Measurements from ENCODE around the gene HSBP1L1.
A peak's percentile ranks its signal among the peaks of the same experiment; 100 is the strongest.
"Not testable (repeated sequence)": the region's sequence is repeated elsewhere in the genome, so short reads cannot be mapped to it uniquely, and the experiment has no call there.

The HSBP1L1 gene

DNA sequence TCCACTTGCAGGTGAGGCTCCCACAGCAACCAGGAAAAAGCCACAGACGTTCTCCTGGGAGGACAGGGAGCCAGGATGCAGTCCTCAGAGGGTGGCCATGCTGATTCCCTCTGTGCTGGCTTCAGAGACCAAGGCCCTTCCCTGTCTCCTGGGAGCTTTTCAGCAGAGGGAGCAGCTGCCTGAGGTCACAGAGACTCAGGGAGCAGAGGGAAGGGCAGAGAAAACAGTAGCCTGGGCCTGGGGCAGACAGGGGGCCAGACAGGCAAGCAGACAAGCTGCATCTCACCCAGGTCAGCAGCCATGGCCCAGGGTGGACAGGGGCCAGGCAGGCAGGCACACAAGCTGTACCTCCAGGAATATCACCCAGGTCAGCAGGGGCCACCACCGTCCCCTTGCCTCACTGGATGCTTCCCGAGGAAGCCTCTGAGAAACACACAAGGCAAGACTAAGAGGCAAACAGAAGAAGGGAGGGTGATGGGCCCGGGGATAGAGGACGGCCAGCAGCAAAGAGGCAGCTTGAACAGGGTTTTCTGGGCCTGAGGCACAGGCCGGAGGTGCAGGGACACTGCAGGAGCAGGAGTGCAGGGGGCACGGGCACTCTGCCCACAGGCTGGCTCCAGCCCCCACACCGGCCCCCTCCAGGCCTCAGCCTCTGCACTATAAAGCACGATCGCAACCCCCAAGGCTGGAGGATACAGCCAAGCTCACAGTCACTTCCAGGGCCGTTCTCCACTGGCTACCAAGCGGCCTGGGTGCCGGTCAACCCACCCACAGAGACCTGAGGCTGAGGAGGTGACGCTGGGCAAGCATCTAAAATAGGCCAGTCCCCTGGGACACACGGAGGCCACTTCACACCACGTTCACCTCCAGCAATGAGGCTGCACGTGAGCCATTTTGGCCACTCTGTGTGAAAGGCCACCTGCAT, 19.1 kb upstream of the HSBP1L1 start:
- DNase-seq: no peak

DNA sequence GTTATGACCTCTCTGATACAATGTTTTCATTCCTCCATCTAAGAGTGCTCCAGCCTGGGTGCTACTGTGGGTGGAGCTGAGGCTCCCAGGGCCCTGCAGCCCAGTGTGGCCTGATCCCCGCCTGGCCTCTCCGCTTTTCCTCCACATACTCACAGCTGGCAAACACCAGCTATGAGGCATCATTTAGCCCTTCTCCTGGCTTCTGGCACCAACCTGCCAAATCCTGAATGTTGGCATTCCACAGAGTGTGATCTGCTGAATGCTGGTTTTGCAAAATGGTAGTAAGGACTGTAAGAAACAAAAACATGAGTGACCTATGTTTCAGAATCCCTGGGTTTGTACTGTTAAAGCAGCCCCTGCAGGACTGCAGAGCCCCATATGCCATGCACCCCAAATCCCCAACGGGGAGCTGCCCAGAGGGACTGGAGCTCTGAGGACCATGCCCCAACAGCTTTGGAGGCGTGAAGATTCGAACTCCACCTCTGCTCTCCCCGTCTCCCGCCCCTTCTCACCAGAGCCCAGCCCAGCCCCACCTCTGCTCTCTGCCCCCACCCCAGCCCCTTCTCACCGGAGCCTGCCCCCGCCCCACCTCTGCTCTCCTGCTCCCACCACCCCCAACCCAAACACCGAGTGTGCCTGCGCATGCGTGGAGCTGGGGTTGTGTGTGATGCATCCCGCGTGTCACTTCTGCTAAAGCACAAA, 17.2 kb upstream of the HSBP1L1 start:
- no peak for DNase-seq

DNA sequence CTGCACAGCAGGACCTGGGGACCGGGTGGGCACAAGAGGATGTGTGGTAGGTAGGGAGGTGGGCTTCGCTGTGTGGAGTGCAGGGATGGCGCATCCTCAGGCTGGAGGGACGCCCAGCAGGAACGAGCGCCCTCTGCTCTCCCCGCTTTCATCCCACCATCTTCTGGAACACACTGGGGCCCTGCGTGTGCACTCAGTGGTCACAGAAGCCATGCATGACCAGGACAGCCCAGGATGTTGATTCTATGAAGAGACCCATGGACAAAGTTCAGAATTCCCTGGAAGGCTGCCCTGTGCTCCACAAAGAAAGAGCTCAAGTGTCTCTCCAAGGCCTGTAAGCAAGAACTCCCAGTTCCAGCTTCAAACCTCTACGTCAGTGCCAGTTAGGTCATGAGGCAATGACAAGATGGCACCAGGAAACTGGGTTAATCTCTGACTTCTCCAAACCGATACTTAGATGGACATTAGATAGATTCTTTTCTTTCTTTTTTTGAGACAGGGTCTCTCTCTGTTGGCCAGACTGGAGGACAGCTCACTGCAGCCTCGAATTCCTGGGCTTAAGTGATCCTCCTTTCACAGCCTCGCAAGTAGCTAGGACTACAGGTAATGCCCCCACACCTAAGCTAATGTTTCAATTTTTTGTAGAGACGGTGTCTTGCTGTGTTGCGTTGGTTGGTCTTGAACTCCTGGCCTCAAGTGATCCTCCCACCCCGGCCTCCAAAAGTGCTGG, 16.4 kb upstream of the HSBP1L1 start:
- DNase-seq: no peak

DNA sequence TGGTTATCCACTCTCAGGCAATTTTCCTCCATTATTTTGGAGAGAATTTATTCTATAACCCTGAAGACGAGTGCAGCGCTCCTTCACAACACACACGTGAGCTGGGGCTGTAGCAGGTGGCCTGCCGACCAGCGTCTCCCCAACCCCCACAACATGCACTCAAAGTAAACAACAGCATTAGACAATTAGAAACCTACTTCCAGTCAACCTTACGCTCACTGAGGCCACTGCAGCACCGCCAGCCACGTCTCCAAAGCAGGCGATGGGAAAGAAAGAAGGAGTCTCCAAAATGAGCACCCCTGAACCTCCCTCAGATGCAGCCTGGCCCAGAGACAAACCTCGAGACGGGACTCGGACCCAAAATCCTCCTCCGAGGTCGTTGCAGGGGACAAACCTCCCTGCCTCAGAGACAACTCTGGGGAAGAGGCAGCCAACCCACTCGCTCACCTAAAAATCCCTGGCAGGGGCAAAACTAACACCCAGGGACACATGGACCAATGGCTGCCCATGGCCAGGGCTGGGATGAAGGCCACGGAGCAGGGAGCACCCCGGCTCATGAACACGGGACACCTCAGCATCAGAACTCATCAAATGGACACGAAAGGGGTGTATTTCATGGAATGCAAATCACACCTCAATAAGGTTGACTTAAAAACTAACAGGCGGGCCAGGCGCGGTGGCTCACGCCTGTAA, 15.6 kb upstream of the HSBP1L1 start:
- no peak for DNase-seq

DNA sequence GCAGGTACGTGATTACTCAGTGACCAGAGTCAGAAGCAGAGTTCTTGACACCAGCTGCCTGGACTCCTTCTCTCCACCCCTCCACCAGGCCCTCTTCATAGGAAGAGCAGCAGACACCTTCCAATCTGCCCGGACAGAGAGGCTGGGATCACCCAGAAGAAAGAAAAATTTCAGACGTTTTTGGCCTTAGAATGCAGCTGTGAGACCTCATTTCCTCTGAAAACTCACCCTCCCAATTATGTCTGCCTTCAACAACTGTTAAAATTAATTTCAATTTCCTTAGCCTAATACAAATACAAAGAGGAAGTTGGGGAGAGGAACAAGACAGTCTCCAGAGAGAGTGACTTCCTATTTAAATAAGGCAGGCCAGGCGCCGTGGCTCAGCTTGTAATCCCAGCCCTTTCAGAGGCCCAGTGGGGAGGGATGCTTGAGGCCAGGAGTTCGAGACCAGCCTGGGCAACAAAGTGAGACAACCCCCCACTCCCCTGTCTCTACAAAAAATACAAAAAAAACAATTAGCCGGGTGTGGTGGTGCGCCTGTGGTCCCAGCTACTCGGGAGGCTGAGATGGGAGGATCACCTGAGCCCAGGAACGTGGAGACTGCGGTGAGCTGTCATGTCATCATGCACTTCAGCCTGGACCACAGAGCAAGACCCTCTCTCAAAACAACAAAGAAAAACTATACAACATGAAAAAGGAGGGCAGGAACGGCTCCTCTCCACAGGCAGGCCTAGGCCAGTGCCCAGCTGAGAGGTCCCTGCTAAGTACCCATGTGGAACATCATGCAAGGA, 14.6 kb upstream of the HSBP1L1 start:
- DNase-seq: no peak

DNA sequence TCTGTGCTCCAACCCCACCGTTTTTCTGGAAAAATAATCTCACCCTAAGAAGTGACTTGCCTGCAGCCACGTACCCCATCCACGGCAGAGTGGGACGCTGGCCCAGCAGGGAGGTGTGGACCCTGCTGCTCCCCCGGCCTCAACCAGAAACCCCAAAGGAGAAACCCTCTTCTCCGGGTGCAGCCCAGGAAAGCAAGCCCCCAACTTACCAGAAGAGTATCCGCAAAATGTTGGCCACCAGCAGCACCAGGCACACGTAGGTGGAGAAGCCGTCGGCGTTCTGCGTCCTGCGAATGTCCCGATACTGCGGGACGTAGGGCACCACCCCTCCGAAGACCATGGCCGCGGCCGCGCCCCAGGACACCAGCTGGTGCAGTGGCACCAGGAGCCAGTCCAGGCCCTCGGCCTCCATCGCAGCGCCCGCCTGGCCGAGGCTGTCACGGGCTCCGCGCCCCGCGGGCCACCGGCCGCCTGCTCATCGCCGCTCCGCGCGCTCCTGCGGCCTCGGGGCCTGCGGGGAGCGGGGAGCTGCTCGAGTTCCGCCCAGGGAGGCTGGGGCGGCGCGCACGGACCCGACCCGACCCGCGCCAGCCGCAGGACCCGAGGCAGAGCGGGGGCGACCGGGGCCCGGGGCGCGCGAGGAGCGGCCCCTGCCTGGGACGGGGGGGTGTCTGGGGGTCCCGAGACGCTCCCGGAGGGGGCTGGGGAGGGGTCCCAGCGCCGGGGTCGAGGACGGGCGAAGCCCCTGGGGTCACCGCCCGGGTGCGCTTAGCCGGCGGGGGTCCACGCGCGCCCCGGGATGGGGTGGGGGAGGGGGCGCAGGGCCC, 13.7 kb upstream of the HSBP1L1 start:
- DNase-seq: peak; percentile 47

DNA sequence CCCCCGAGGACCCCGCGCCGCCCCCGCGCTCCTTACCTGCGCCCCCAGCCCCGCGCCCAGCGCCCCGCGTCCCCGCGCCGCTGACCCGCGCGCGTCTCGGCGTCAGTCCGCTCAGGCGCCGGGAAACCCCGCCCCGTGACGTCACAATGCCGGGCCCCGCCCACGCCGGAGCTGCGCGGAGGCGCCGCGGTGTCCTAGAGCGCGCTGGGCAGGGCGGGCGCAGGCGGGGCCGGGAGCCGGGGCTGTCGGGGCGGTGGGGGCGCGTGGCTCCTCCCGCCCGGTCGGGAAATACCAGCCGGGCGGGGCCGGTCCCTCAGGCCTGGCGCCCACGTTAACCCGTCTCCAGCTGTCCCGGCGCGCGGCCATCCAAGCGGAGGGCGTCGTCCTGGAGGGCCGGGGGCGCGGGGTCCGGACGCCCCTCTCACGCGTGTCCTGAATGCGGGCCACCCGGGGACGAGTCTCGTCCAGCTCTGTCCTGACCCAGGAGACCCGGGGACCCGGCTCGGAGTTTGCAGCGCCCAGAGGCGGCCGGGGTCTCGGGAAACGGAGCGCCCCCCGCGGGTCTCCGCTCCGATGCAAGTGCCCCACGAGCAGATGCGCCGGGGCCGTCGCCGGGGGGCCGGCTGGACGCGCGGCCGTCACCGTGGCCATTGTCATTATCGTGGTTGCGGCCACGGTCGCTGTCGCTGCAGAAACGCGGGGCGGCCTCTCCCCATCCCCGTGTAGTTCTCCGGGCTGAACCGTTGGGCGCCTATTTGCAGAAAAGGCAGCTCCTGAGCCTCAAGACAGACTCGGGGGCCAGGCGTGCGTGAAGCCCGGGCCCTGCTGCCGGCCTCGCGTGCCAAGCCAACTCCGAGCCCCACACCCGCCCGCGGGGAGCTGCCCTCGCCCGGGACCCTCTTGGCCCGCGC, 12.6 kb upstream of the HSBP1L1 start, which contains the start of gene SLC66A2:
TSS of gene SLC66A2 (minus strand) at position 109 of the 911 bp plus-strand sequence. CDS start 727 bp downstream, outside the sequence.
- DNase-seq: peak; percentile 96

DNA sequence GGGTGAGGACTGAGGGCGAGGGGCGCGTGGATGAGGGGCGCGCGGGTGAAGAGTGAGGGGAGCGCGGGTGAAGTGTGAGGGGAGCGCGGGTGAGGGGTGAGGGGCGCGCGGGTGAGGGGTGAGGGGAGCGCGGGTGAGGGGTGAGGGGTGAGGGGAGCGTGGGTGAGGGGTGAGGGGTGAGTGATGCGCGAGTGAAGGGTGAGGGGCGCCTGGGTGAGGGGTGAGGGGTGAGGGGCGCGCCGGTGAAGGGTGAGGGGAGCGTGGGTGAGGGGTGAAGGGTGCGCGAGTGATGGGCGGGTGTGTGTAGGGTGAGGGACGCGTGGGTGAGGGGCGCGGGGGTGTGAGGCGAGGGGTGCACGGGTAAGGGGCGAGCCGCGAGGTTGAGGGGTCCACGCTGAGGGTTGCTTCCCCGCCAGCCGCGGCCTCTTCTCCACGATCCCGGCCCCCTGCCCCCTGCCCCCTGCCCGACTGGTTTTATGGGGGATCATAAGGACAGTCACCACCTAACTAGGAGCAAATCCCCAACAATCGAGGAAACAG, 11.9 kb upstream of the HSBP1L1 start:
- DNase-seq: no peak

DNA sequence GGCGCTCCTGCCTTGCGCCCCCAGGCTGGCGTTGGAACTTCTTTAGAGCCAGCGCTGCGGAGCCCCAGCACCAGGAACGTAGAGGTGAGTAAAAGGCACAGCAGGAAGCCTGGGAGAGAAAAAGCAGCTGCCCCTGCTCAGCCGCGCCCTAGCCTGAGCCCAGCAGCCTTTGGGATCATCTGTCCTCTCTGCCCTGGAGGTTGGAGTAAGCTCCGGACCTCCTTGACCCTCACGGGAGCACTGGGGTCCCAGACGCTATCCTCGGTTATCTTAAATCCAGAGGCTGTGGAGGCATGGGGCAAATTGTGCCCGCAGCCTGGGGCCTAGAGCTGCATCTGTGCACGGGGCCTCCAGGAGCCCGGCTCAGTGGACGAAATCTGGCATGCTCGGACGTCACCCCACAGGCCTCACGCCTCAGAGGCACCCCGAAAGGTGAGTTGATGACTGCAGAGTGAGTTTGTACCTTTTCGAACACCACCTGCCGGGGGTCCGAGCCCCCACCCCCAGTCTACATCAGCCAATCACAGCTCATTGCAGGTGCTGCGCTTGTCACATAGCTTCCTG, 11.4 kb upstream of the HSBP1L1 start:
- DNase-seq: no peak

DNA sequence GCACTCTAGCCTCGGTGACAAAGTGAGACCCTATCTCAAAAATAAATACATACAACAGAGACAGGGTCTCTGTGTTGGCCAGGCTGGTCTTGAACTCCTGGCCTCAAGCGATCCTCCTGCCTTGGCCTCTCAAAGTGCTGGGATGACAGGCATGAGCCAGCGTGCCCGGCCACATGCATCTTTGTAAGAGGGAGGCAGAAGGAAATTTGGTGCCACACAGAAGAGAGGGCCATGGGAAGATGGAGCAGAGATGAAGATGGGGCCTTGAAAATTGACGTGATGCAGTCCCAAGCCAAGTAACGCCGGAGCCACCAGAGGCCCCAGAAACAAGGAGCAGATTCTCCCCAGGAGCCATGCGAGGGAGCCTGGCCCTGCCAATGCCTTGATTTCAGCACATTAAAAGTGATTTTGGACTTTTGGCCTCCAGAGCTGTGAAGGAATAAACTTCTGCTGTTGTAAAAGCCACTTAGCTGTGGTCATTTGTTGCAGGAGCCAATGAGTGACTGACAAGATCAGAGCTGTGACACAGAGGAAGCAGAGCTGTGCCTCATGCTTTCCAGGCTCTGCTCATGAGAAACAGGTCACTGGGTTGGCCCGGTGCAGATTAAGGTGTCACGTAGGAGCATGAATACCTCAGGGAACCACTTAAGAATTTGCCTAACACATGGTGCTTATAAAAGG, 10.3 kb upstream of the HSBP1L1 start:
- no peak for DNase-seq

DNA sequence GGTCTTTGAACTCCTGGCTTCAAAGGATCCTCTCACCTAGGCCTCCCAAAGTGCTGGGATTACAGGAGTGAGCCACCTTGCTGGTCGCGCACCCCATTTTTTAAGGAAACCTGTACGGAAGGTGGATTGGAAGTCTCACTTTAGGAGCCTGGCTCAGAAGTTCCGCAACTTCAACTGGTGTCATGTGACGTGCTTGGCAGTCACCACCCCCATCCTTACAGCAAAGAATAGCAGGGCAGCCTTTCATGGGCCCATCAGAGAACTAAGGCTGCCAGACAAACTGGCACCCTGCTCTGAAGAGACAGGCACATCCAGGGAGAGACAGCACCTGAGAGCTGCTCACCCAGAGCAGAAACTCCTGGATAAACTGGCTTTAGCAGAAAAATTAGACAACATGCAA, 9.7 kb upstream of the HSBP1L1 start:
- DNase-seq: no peak

DNA sequence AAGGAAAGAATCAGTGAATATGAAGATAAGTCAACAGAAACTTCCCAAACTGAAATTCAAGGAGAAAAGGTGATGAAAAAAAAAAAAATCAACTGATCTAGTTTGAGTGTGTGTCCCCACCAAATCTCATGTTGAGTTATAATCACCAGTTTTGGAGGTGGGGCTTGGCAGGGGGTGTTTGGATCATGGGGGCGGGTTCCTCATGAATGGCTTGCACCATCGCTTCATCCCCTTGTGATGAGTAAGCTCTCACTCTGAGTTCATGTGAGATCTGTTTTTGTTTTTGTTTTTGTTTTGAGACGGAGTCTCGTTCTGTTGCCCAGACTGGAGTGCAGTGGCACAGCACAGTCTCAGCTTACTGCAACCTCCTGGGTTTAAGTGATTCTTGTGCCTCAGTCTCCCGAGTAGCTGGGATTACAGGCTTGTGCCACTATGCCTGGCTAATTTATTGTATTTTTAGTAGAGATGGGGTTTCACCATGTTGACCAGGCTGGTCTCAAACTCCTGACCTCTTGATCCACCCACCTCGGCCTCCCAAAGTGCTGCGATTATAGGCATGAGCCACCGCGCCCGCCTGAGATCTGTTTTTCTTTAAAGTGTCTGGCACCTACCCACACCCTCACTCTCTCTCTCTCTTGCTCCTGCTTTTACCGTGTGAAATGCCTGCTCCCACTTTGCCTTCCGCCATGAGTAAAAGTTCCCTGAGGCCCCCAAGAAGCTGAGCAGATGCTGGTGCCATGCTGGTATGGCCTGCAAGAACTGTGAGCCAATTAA, 9.0 kb upstream of the HSBP1L1 start:
- no peak for DNase-seq

DNA sequence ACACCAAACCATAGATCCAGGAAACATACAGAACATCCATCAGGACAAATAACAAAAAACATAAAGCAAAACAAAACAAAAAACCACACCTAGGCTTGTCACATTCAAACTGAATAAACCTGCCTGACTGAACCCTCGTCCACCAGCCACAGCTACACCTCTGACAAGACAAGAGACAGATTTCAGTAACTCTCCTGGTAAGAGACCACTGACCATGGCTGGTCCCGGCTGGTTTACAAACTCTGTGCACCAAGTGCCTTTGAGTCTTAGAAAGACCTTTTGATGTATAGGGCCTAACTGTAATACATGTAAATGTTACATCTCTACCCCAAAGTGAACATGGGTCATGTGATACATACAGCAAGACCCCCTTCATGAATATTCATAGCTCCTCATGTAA, 8.2 kb upstream of the HSBP1L1 start:
- DNase-seq: no peak

DNA sequence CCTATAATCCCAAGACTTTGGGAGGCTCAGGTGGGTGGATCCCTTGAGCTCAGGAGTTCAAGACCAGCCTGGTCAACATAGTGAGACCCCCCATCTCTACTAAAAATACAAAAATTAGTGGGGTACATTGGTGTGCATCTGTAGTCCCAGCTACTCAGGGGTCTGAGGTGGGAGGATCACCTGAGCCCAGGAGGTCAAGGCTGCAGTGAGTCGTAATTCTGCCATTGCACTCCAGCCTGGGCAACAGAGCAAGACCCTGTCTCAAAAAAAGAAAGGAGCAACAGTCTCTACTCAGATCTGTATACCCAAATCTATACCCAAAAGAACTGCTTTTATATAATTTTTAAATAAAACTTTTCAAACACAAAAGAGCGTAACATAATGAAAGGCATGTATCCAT, 5.5 kb upstream of the HSBP1L1 start:
- no peak for DNase-seq

DNA sequence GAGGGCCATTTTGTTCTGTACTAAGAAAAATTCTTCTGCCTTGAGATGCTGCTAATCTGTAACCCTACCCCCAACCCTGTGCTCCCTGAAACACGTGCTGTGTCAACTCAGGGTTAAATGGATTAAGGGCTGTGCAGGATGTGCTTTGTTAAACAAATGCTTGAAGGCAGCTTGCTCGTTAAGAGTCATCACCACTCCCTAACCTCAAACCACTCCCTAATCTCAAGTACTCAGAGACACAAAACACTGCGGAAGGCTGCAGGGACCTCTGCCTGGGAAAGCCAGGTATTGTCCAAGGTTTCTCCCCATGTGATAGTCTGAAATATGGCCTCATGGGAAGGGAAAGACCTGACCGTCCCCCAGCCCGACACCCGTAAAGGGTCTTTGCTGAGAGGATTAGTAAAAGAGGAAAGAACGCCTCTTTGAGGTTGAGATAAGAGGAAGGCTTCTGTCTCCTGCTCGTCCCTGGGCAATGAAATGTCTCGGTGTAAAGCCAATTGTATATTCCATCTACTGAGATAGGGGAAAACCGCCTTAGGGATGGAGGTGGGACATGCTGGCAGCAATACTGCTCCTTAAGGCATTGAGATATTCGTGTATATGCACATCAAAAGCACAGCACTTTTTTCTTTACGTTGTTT, 4.2 kb upstream of the HSBP1L1 start:
- DNase-seq: not testable (repeated sequence)

DNA sequence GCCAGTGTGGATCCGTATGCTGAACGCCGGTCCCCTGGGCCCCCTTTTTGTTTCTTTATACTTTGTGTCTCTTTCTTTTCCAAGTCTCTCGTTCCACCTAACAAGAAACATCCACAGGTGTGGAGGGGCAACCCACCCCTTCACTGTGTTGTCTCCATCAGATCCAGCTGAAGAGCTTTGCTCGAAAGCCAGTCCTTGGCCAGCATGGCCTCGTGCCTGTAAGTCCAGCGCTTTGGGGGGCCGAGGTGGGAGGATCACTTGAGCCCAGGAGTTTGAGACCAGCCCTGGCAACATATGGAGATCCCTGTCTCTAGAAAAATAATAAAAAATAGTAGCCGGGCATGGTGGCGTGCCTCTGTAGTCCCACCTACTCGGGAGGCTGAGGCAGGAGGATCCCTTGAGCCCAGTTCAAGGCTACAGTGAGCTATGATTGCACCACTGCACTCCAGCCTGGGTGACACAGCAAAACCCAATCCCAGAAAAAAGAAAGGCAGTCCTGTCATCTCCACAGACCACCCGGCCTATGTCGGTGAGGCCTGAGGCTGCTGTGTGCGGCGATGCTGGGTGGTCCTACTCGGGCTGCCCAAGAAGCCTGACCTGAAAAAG, 3.4 kb upstream of the HSBP1L1 start:
- no peak for DNase-seq
